H9 (cell line): ENCODE measurements around the gene RSPH9. TPM values are rescaled to one million over a fixed set of nuclear protein-coding genes. Genes with fewer than 3 reads are reported as not detected.
A peak's percentile ranks its signal among the peaks of the same experiment; 100 is the strongest.

Experiments used
- DNase-seq: peaks from one replicate; pipeline ENCODE4 v3.0.0-alpha.2; 2017
- H2AFZ ChIP-seq: one replicate; pipeline ENCODE4 v1.6.1; 2013; ENCODE audit warnings: mild to moderate bottlenecking, low read length, control low read depth, moderate library complexity
- H2AK5ac ChIP-seq: 2 replicates; pipeline ENCODE4 v1.6.1; 2013; ENCODE audit warnings: low read length, control low read depth, mixed read lengths; ENCODE audit not compliant: insufficient read length
- H2BK120ac ChIP-seq: one replicate; pipeline ENCODE4 v1.6.1; 2013; ENCODE audit warnings: low read depth, mild to moderate bottlenecking, low read length, control low read depth, inconsistent platforms; ENCODE audit not compliant: poor library complexity, severe bottlenecking
- H2BK12ac ChIP-seq: 2 replicates; pipeline ENCODE4 v1.6.1; 2013; ENCODE audit warnings: low read length, control low read depth, mixed read lengths, low read depth; ENCODE audit not compliant: insufficient read length
- H2BK15ac ChIP-seq: 2 replicates; pipeline ENCODE4 v1.6.1; 2013; ENCODE audit warnings: low read depth, low read length, control low read depth
- H2BK20ac ChIP-seq: one replicate; pipeline ENCODE4 v1.6.1; 2013; ENCODE audit warnings: low read depth, mild to moderate bottlenecking, low read length, control low read depth, inconsistent platforms; ENCODE audit not compliant: poor library complexity, severe bottlenecking
- H2BK5ac ChIP-seq: 2 replicates; pipeline ENCODE4 v1.6.1; 2013; ENCODE audit warnings: low read length, control low read depth, mixed read lengths; ENCODE audit not compliant: insufficient read length
- H3K14ac ChIP-seq: 2 replicates; pipeline ENCODE4 v1.6.1; 2013; ENCODE audit warnings: low read length, control low read depth; ENCODE audit not compliant: insufficient read depth
- H3K18ac ChIP-seq: 2 replicates; pipeline ENCODE4 v1.6.1; 2013; ENCODE audit warnings: low read depth, mild to moderate bottlenecking, mixed read lengths, low read length, control low read depth; ENCODE audit not compliant: insufficient read length
- H3K23ac ChIP-seq: 2 replicates; pipeline ENCODE4 v1.6.1; 2013; ENCODE audit warnings: low read length, control low read depth, mixed read lengths, low read depth; ENCODE audit not compliant: insufficient read length
- H3K23me2 ChIP-seq: 2 replicates; pipeline ENCODE4 v1.6.1; 2013; ENCODE audit warnings: low read depth, mild to moderate bottlenecking, mixed read lengths, low read length, control low read depth; ENCODE audit not compliant: insufficient read length, poor library complexity, severe bottlenecking
- H3K27ac ChIP-seq: 2 replicates; pipeline ENCODE4 v1.5.1; 2013; ENCODE audit warnings: low read length, control low read depth, mixed read lengths, low read depth; ENCODE audit not compliant: insufficient read length
- H3K27me3 ChIP-seq: 2 replicates; pipeline ENCODE4 v1.6.1; 2013; ENCODE audit warnings: low read length, control low read depth, inconsistent platforms; ENCODE audit not compliant: insufficient read depth
- H3K4ac ChIP-seq: 2 replicates; pipeline ENCODE4 v1.6.1; 2013; ENCODE audit warnings: low read depth, mild to moderate bottlenecking, control low read depth, inconsistent platforms, low read length, moderate library complexity
- H3K4me1 ChIP-seq: 2 replicates; pipeline ENCODE4 v1.6.1; 2013; ENCODE audit warnings: low read length, control low read depth, inconsistent platforms; ENCODE audit not compliant: insufficient read depth
- H3K4me2 ChIP-seq: 2 replicates; pipeline ENCODE4 v1.6.1; 2013; ENCODE audit warnings: low read length, control low read depth, mixed read lengths; ENCODE audit not compliant: insufficient read length, insufficient read depth
- H3K56ac ChIP-seq: 2 replicates; pipeline ENCODE4 v1.6.1; 2013; ENCODE audit warnings: low read depth, mild to moderate bottlenecking, mixed read lengths, low read length, control low read depth; ENCODE audit not compliant: insufficient read length
- H3K79me1 ChIP-seq: 2 replicates; pipeline ENCODE4 v1.6.1; 2013; ENCODE audit warnings: low read depth, mild to moderate bottlenecking, moderate library complexity, low read length, control low read depth, inconsistent platforms; ENCODE audit not compliant: insufficient read depth, poor library complexity, severe bottlenecking
- H3K79me2 ChIP-seq: 2 replicates; pipeline ENCODE4 v1.6.1; 2013; ENCODE audit warnings: low read length, control low read depth, inconsistent platforms; ENCODE audit not compliant: insufficient read depth
- H3K9ac ChIP-seq: 2 replicates; pipeline ENCODE4 v1.6.1; 2013; ENCODE audit warnings: low read length, control low read depth, mixed read lengths; ENCODE audit not compliant: insufficient read length; ENCODE audit errors: extremely low read depth
- H3K9me3 ChIP-seq: one replicate; pipeline ENCODE4 v1.6.1; 2013; ENCODE audit warnings: low read depth, low read length, inconsistent platforms; ENCODE audit not compliant: control insufficient read depth
- H3T11ph ChIP-seq: one replicate; pipeline ENCODE4 v1.6.1; 2013; ENCODE audit warnings: mild to moderate bottlenecking, low read length, control low read depth, inconsistent platforms
- H4K20me1 ChIP-seq: one replicate; pipeline ENCODE4 v1.6.1; 2013; ENCODE audit not compliant: control insufficient read depth, insufficient read length, insufficient read depth
- H4K5ac ChIP-seq: 2 replicates; pipeline ENCODE4 v1.6.1; 2013; ENCODE audit warnings: low read depth, mild to moderate bottlenecking, mixed read lengths, low read length, control low read depth; ENCODE audit not compliant: insufficient read length
- H4K8ac ChIP-seq: replicated peaks from 2 replicates; pipeline ENCODE4 v1.6.1; 2013; ENCODE audit warnings: low read length, control low read depth, mixed read lengths, low read depth; ENCODE audit not compliant: insufficient read length
- H4K91ac ChIP-seq: 2 replicates; pipeline ENCODE4 v1.6.1; 2013; ENCODE audit warnings: low read depth, mild to moderate bottlenecking, moderate library complexity, mixed read lengths, low read length, control low read depth; ENCODE audit not compliant: insufficient read length
- H3K27ac Mint-ChIP-seq, 3 experiments: 2 replicates in 2 of 3; 3 replicates in 1 of 3; pipeline ENCODE4 v1.8.0; 2020 to 2021; ENCODE audit warnings: mixed read lengths in 3 of 3, mild to moderate bottlenecking in 1 of 3, moderate library complexity in 1 of 3
- H3K27me3 Mint-ChIP-seq: 2 replicates; pipeline ENCODE4 v1.8.0; 2021; ENCODE audit warnings: low read depth, mild to moderate bottlenecking, moderate library complexity, mixed read lengths
- H3K36me3 Mint-ChIP-seq, 3 experiments: 2 replicates in 2 of 3; 3 replicates in 1 of 3; pipeline ENCODE4 v1.8.0; 2020 to 2021; ENCODE audit warnings: low read depth in 3 of 3, mixed read lengths in 3 of 3; ENCODE audit not compliant: insufficient read depth in 1 of 3
- H3K4me1 Mint-ChIP-seq, 2 experiments: 2 replicates each; pipeline ENCODE4 v1.8.0; 2020; ENCODE audit warnings: mixed read lengths in 2 of 2
- H3K4me3 Mint-ChIP-seq, 2 experiments: 2 replicates in 1 of 2; 3 replicates in 1 of 2; pipeline ENCODE4 v1.8.0; 2020 to 2021; ENCODE audit warnings: mild to moderate bottlenecking in 2 of 2, mixed read lengths in 2 of 2, moderate library complexity in 1 of 2
- H3K9me3 Mint-ChIP-seq, 2 experiments: 2 replicates in 1 of 2; 3 replicates in 1 of 2; pipeline ENCODE4 v1.8.0; 2020; ENCODE audit warnings: mild to moderate bottlenecking in 2 of 2, mixed read lengths in 2 of 2, moderate library complexity in 1 of 2
- WGBS: extraction: QIAGEN DNeasy Blood & Tissue Kit; methylation state at CpG from one replicate; pipeline ENCODE4 v1.1.7; 2013; ENCODE audit warnings: missing lambda C conversion rate, low lambda C conversion rate, mixed read lengths; ENCODE audit not compliant: insufficient read length; ENCODE audit errors: extremely low coverage; 5-methylcytosine and 5-hydroxymethylcytosine counted together
- long read RNA-seq: library from polyadenylated mRNA; unstranded; transcript quantifications from one replicate; pipeline ENCODE4 v2.0.0, GENCODE V29; 2020
- total RNA-seq: library from RNA; stranded (reverse); gene quantifications from 2 replicates; pipeline ENCODE4 v1.2.1, GENCODE V29; 2021
- TF ChIP-seq, protein P1 (sequence below): fragments of 200-600 bp; sonication (generic); conservative IDR thresholded peaks from 3 replicates; pipeline ENCODE4 v1.8.0; 2021; ENCODE audit warnings: antibody characterized with exemption, mild to moderate bottlenecking

The RSPH9 gene, protein sequence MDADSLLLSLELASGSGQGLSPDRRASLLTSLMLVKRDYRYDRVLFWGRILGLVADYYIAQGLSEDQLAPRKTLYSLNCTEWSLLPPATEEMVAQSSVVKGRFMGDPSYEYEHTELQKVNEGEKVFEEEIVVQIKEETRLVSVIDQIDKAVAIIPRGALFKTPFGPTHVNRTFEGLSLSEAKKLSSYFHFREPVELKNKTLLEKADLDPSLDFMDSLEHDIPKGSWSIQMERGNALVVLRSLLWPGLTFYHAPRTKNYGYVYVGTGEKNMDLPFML
- 0.39 and 0.50 TPM in 2 replicates for total RNA-seq
- long read RNA-seq, partial matches to known transcripts: 0 of 5 reads
- long read RNA-seq, other reads (novel, unspliced or antisense): 3 of 5 reads

DNA sequence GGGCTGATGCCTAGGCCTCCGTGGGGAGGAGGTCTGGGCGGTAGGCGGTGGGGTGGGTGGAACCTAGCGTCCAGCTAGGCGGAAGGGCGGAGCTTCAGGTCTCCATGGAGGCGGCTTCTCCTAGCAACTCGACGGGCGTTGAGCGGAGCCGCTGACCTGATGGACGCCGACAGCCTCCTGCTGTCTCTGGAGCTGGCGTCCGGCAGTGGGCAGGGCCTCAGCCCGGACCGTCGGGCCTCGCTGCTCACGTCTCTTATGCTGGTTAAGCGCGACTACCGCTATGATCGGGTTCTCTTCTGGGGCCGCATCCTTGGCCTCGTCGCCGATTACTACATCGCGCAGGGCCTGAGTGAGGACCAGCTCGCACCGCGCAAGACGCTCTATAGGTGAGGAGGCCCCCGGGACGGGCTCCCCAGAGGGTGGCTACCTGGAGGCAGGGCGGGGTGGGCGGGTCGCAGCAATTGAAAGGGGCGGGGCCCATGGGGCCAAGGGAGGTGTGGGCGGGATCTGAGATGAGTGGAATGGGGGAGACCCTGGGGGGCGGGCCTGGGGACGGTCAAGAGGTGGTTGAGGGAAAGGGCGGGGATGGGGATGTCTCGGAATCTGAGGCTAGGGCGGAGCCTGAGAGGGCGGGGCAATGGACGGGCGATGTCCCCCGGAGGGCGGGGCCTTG, at the start of gene RSPH9:
Gene RSPH9, plus strand, starts transcription at position 97 of the 673 bp plus-strand sequence. Its CDS starts 63 bp downstream, at position 160.
- no peak within 1 kb of the TSS for H2BK5ac ChIP-seq
- peak within 1 kb of the TSS; percentile 89 for H2AFZ ChIP-seq
- H3K4ac ChIP-seq: no peak within 1 kb of the TSS
- Mint-ChIP-seq H3K27me3 (no peaks in the 10 kb centered on the region; the same call in 1 of the 2 replicates), H3K27ac (peak within 1 kb of the TSS; percentile 87 to 93 (median 87)), H3K9me3 (no peaks in the 10 kb centered on the region), H3K4me1 (peaks cover 18% of the 10 kb centered on the region in 2 experiments), H3K36me3 (peaks cover 13 to 21% (median 16%) of the 10 kb centered on the region in 3 experiments; a peak in 6 of 7 replicates), H3K4me3 (peak within 1 kb of the TSS; percentile 75 to 83)
- no peak within 1 kb of the TSS for H3K9ac ChIP-seq
- H4K5ac ChIP-seq: no peak within 1 kb of the TSS
- no peaks in the 10 kb centered on the region for H3K23me2 ChIP-seq
- no peak within 1 kb of the TSS for H4K91ac ChIP-seq
- TF ChIP-seq, protein P1, sequence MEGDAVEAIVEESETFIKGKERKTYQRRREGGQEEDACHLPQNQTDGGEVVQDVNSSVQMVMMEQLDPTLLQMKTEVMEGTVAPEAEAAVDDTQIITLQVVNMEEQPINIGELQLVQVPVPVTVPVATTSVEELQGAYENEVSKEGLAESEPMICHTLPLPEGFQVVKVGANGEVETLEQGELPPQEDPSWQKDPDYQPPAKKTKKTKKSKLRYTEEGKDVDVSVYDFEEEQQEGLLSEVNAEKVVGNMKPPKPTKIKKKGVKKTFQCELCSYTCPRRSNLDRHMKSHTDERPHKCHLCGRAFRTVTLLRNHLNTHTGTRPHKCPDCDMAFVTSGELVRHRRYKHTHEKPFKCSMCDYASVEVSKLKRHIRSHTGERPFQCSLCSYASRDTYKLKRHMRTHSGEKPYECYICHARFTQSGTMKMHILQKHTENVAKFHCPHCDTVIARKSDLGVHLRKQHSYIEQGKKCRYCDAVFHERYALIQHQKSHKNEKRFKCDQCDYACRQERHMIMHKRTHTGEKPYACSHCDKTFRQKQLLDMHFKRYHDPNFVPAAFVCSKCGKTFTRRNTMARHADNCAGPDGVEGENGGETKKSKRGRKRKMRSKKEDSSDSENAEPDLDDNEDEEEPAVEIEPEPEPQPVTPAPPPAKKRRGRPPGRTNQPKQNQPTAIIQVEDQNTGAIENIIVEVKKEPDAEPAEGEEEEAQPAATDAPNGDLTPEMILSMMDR: no peak
- no peak within 1 kb of the TSS for H3K23ac ChIP-seq
- DNase-seq: peak; percentile 98
- H3K4me1 ChIP-seq: no peaks in the 10 kb centered on the region
- no peak within 1 kb of the TSS for H2BK15ac ChIP-seq
- no peak within 1 kb of the TSS for H2AK5ac ChIP-seq
- H3K18ac ChIP-seq: no peak within 1 kb of the TSS
- H3T11ph ChIP-seq: no peak within 1 kb of the TSS
- H4K8ac ChIP-seq: no peak within 1 kb of the TSS
- no peak within 1 kb of the TSS for H2BK12ac ChIP-seq
- H3K27me3 ChIP-seq: no peaks in the 10 kb centered on the region
- peak within 1 kb of the TSS; percentile 62 for H3K4me2 ChIP-seq
- no peak within 1 kb of the TSS for H3K14ac ChIP-seq
- no peak within 1 kb of the TSS for H3K56ac ChIP-seq
- no peaks in the 10 kb centered on the region for H3K79me1 ChIP-seq
- no CpG with 5 or more reads among the region's 52 CpGs for WGBS
- H4K20me1 ChIP-seq: no peaks in the 10 kb centered on the region
- H2BK120ac ChIP-seq: no peak within 1 kb of the TSS
- no peak within 1 kb of the TSS for H2BK20ac ChIP-seq
- no peak within 1 kb of the TSS for H3K27ac ChIP-seq
- no peaks in the 10 kb centered on the region for H3K9me3 ChIP-seq
- H3K79me2 ChIP-seq: 0 out of 2 replicates have a peak, but pooled peaks cover under 1% of the 10 kb centered on the region
